Limb (tissue), 2 donors: ENCODE data around the gene C14orf119.

Experiments used
- DNase-seq, 2 donors: peaks; one replicate each; pipeline ENCODE4 v3.0.0-alpha.2; 2016; ENCODE audit errors: extremely low spot score in 2 of 2

C14orf119 gene

GRCh38 chr14:23126548-23127278, 31.4 kb downstream of the C14orf119 start:
- no peak for DNase-seq

GRCh38 chr14:23127861-23128260, 32.6 kb downstream of the C14orf119 start:
- no peak for DNase-seq

- no peak for DNase-seq
Measured at GRCh38 chr14:23128969-23129758, 33.9 kb downstream of the C14orf119 start.

- no peak for DNase-seq
Measured at GRCh38 chr14:23129759-23130316, 34.5 kb downstream of the C14orf119 start.

- no peak for DNase-seq
Measured at GRCh38 chr14:23130871-23131270, 35.6 kb downstream of the C14orf119 start.

GRCh38 chr14:23131482-23131881, 36.2 kb downstream of the C14orf119 start:
- DNase-seq = no peak

- DNase-seq = no peak
Measured at GRCh38 chr14:23132970-23133369, 37.7 kb downstream of the C14orf119 start.

- no peak for DNase-seq
Measured at GRCh38 chr14:23136566-23137133, 41.3 kb downstream of the C14orf119 start.

GRCh38 chr14:23137192-23137812, 42.0 kb downstream of the C14orf119 start:
- no peak for DNase-seq

- DNase-seq = no peak
Measured at GRCh38 chr14:23137813-23138535, 42.7 kb downstream of the C14orf119 start.

- no peak for DNase-seq
Measured at GRCh38 chr14:23139874-23140273, 44.6 kb downstream of the C14orf119 start.

- no peak for DNase-seq
Measured at GRCh38 chr14:23140371-23140770, 45.1 kb downstream of the C14orf119 start.

GRCh38 chr14:23141706-23142444, 46.6 kb downstream of the C14orf119 start:
- DNase-seq = no peak

- no peak for DNase-seq
Measured at GRCh38 chr14:23142826-23143225, 47.5 kb downstream of the C14orf119 start.

GRCh38 chr14:23143911-23144310, 48.6 kb downstream of the C14orf119 start:
- no peak for DNase-seq

- DNase-seq = no peak
Measured at GRCh38 chr14:23145794-23146350, 50.6 kb downstream of the C14orf119 start.

GRCh38 chr14:23146351-23146910, 51.1 kb downstream of the C14orf119 start:
- DNase-seq = no peak

- DNase-seq = no peak
Measured at GRCh38 chr14:23146980-23147379, 51.7 kb downstream of the C14orf119 start.

- DNase-seq = no peak
Measured at GRCh38 chr14:23147676-23148075, 52.4 kb downstream of the C14orf119 start.
